ENCODE measurements around the gene SLC34A1. TPM values are rescaled to one million over a fixed set of nuclear protein-coding genes. Genes with fewer than 3 reads are reported as not detected.
A peak's percentile ranks its signal among the peaks of the same experiment; 100 is the strongest.

SLC34A1 gene
- total RNA-seq, 4 donors from 2014 or later, result not detected

DNA sequence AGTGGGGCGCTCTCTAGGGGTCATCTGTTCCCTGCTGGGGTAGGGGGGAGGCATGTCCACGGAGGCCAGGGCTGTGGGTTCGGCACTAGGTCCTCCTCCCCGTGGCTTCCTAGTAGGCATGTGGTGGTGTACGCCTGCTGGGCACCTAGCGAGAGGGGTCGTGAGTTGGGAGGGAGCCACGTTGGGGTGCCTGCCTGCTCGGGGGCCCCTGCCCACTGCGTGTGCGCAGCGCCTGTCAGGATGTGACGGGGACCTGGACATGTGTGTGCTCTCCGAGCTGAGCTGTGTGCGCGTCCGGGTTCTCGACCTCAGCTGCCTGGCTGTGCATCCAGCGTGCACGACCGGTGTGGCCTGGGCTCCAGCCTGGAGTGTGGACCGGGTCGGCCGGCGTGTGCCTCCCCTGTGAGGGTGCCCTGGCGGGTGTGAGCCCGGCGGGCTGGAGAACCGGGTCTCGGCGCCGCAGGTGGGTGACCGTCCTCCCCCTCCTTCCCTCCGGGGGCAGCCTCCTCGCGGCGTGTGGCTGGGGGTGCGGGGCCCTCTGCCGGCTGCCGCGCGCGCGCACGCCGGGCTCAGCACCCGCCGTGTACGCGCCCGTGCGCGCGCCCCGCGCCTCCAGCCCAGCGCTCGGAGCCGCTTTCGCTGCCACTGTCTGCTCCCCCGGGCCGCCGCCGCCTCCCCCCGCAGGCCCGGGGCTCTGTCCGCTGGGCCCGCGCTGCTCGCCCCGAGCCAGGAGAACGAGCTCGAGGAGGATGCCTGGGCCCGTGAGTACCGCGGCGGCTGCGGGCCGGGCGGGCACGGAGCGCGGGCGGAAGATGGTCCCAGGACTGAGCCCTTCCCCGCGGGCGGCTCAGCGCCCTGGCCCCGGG, 62.2 kb downstream of the SLC34A1 start, which contains the start of gene PRR7:
Gene PRR7 (plus strand): TSS at position 615 of the 866 bp plus-strand sequence. CDS start 8,254 bp downstream, outside the sequence.
- Histone ChIP-seq H3K4me3 (peak within 1 kb of the TSS; percentile 60 to 67 (median 65)), H3K27me3 (peaks cover 0 to 52% (median 9%) of the 10 kb centered on the region in 4 donors), H3K36me3 (peaks cover 4 to 14% (median 9%) of the 10 kb centered on the region in 4 donors), H3K27ac (replicated peaks in 1 of 4) (peak within 1 kb of the TSS in 1 of 4 donors; percentile 14), H3K4me1 (peaks cover 22 to 32% (median 29%) of the 10 kb centered on the region in 4 donors), H3K9me3 (no peaks in the 10 kb centered on the region)
- DNase-seq (ENCODE audit: extremely low spot score), result no peak
- peak in 1 of 3 experiments; percentile 30 for TF ChIP-seq CTCF (IDR thresholded peaks at IDR 0.05)
- TF ChIP-seq EP300 (IDR thresholded peaks at IDR 0.05), result no peak
- peak in 1 of 2 donors; percentile 23 for TF ChIP-seq POLR2AphosphoS5 (IDR thresholded peaks at IDR 0.05)
- WGBS, result no CpG with 5 or more reads among the region's 89 CpGs
- intact Hi-C loops (cut with DNase I), result no loop called here

- WGBS, result no CpG with 5 or more reads among the region's 52 CpGs
- Histone ChIP-seq H3K36me3 (peaks cover 0 to 7% (median 2%) of the 10 kb centered on the region in 4 donors), H3K27me3 (peaks cover 0 to 60% (median 9%) of the 10 kb centered on the region in 4 donors), H3K4me3 (peak overlapping the region; percentile 60 to 67 (median 65)), H3K9me3 (no peaks in the 10 kb centered on the region), H3K27ac (replicated peaks in 1 of 4) (peak overlapping the region in 1 of 4 donors; percentile 14), H3K4me1 (peaks cover 22 to 32% (median 29%) of the 10 kb centered on the region in 4 donors)
- DNase-seq (ENCODE audit: extremely low spot score), result no peak
- intact Hi-C loops (cut with DNase I), result no loop called here
- TF ChIP-seq POLR2A (IDR thresholded peaks at IDR 0.05; ENCODE audit: low read depth) (no peak), EP300 (IDR thresholded peaks at IDR 0.05) (no peak), POLR2AphosphoS5 (IDR thresholded peaks at IDR 0.05) (no peak), CTCF (IDR thresholded peaks at IDR 0.05) (no peak)
These were observed 62.9 kb downstream of the SLC34A1 start for GRCh38 chr5:177447066-177447610.

DNA sequence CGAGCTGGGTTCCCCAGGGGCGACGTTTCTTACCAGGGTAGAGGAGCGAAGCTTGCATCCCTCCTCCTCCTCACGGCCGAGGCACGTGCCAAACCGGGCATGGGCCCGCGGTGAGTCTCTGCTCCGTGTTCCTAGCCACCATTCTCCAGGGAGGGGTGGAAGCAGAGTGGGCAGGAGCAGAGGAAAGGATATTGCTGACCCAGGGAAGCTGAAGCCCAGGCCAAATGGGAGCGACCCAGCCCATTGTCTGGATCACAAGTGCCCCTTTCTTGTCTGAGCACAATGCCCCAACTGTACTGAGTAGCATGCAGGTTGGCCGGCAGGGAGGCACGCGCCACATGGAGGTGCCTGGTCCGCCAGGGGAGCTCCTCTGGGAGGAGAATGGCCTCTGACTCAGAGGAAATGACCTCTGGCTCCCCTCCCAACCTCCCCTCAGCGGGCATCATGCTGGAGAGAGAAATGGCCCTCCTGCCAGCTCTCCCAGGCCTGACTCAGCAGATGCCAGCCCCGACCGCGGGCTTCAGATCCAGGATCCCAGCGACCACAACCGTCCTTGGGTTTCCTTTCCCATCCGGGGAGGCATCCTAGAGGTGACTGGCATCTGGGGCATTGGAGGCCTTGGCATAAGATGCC, 63.5 kb downstream of the SLC34A1 start:
- intact Hi-C loops (cut with DNase I), result no loop called here
- H3K9me3 ChIP-seq, result no peaks in the 10 kb centered on the region
- H3K27me3 ChIP-seq, result peaks cover 0 to 65% (median 9%) of the 10 kb centered on the region in 4 donors
- no peak for DNase-seq (ENCODE audit: extremely low spot score)
- 33% methylated on average over 1 of the region's 23 CpGs for WGBS
- peak in 1 of 2 donors; percentile 53 for TF ChIP-seq POLR2AphosphoS5 (IDR thresholded peaks at IDR 0.05)
- no peak for TF ChIP-seq EP300 (IDR thresholded peaks at IDR 0.05)
- no peak overlapping the region for H3K27ac ChIP-seq (replicated peaks in 1 of 4)
- H3K4me3 ChIP-seq, result peak overlapping the region; percentile 60 to 67 (median 65)
- peaks cover 0 to 2% (median 0%) of the 10 kb centered on the region in 4 donors for H3K36me3 ChIP-seq
- H3K4me1 ChIP-seq, result peaks cover 22 to 32% (median 29%) of the 10 kb centered on the region in 4 donors

Other genes starting within 250 kb of the SLC34A1 start
- gene RAB24, start 80.7 kb upstream of the SLC34A1 start, total RNA-seq, result 10 to 100 TPM; 20.0 to 35.4 (median 31.1) TPM
- gene PRELID1, start 80.6 kb upstream of the SLC34A1 start, total RNA-seq, result 10 to 100 TPM; 80.6 to 93.6 (median 88.2) TPM
- gene MXD3, start 72.5 kb upstream of the SLC34A1 start, total RNA-seq, result 10 to 100 TPM in 1 of 4 donors, 1 to 10 TPM in 3; 2.5 to 11.2 (median 7.9) TPM
- gene LMAN2, start 32.8 kb upstream of the SLC34A1 start, total RNA-seq, result 100 to 1,000 TPM in 3 of 4 donors, 10 to 100 TPM in 1; 95.1 to 168 (median 128) TPM
- 10 to 100 TPM in 2 of 4 donors, 1 to 10 TPM in 2; 3.7 to 18.3 (median 11.9) TPM for gene RGS14, start 26.5 kb upstream of the SLC34A1 start, total RNA-seq
- not detected for gene PFN3, start 16.2 kb downstream of the SLC34A1 start, total RNA-seq
- under 1 TPM in 1 of 4 donors, not detected in 3; 0.17 TPM for gene F12, start 25.1 kb downstream of the SLC34A1 start, total RNA-seq
- gene GRK6, start 42.2 kb downstream of the SLC34A1 start, total RNA-seq, result 10 to 100 TPM; 29.1 to 44.7 (median 36.3) TPM
- gene PRR7, start 62.4 kb downstream of the SLC34A1 start, total RNA-seq, result 1 to 10 TPM in 2 of 4 donors, under 1 TPM in 2; 0.42 to 2.5 (median 1.6) TPM
- 100 to 1,000 TPM in 3 of 4 donors, 10 to 100 TPM in 1; 92.2 to 160 (median 130) TPM for gene DBN1, start 89.2 kb downstream of the SLC34A1 start, total RNA-seq
- gene PDLIM7, start 113.2 kb downstream of the SLC34A1 start, total RNA-seq, result 1,000 to 10,000 TPM in 1 of 4 donors, 100 to 1,000 TPM in 3; 316 to 1,085 (median 575) TPM
- 10 to 100 TPM in 1 of 4 donors, 1 to 10 TPM in 3; 6.7 to 15.2 (median 7.5) TPM for gene DOK3, start 125.4 kb downstream of the SLC34A1 start, total RNA-seq
- gene DDX41, start 132.5 kb downstream of the SLC34A1 start, total RNA-seq, result 10 to 100 TPM; 58.1 to 92.1 (median 66.0) TPM
- 10 to 100 TPM; 24.4 to 65.6 (median 50.7) TPM for gene FAM193B, start 170.1 kb downstream of the SLC34A1 start, total RNA-seq
- 10 to 100 TPM; 47.3 to 75.7 (median 62.3) TPM for gene TMED9, start 207.8 kb downstream of the SLC34A1 start, total RNA-seq
- gene B4GALT7, start 215.7 kb downstream of the SLC34A1 start, total RNA-seq, result 10 to 100 TPM; 14.3 to 17.9 (median 16.9) TPM

Measured in esophagus muscularis mucosa (tissue), 4 donors.